Measurements from ENCODE around the gene LINGO3. TPM values are rescaled to one million over a fixed set of nuclear protein-coding genes. Genes with fewer than 3 reads are reported as not detected.

LINGO3 gene
- total and polyA plus RNA-seq, 2 of the 8 experiments (the other 6 are each of a cell fraction or from before 2014, with no cell fraction given): 0.59 TPM; not detected in 1

- no peak overlapping the region for H4K8ac ChIP-seq (ENCODE audit: extremely low read depth, insufficient read depth, low read length)
- no peaks in the 10 kb centered on the region for H3K9me3 ChIP-seq (ENCODE audit: insufficient read depth in 2 of 2, low read depth in 1 of 2, low read length in 1 of 2)
- H3K27me3 ChIP-seq (replicated peaks in 1 of 4; ENCODE audit: control insufficient read depth in 3 of 4, extremely low read depth in 1 of 4, insufficient read depth in 3 of 4, low read length in 3 of 4): peaks cover 28 to 36% (median 33%) of the 10 kb centered on the region in 4 experiments
- H2AFZ ChIP-seq (ENCODE audit: low read length): no peak overlapping the region
- H2BK20ac ChIP-seq (ENCODE audit: low read length): no peak overlapping the region
- no peak overlapping the region for H3K14ac ChIP-seq (ENCODE audit: insufficient read length)
- DNase-seq (ENCODE audit: low read depth in 1 of 2, low spot score in 2 of 2) (no peak), FAIRE-seq (no peak)
- no peak overlapping the region for H3K23ac ChIP-seq (ENCODE audit: insufficient read length)
- H3K9ac ChIP-seq (replicated peaks in 1 of 4; ENCODE audit: extremely low read depth in 1 of 4, low read depth in 3 of 4, low read length in 3 of 4): no peak overlapping the region
- H3K4me3 ChIP-seq (ENCODE audit: extremely low read depth in 1 of 4, insufficient read depth in 2 of 4, low read depth in 3 of 4, low read length in 4 of 4): no peak overlapping the region
- peaks cover 0 to 6% (median 0%) of the 10 kb centered on the region in 4 experiments; a peak in 1 of 8 replicates for H3K36me3 ChIP-seq (ENCODE audit: control insufficient read depth in 2 of 4, insufficient read depth in 4 of 4, low read length in 3 of 4)
- H3K23me2 ChIP-seq (ENCODE audit: low read depth, low read length): peaks cover 10% of the 10 kb centered on the region; the same call in 1 of the 2 replicates
- H2BK120ac ChIP-seq (replicated peaks; ENCODE audit: low read depth, low read length): no peak overlapping the region
- H4K5ac ChIP-seq (ENCODE audit: insufficient read length, low read depth, low read length): no peak overlapping the region
- H3K18ac ChIP-seq (ENCODE audit: extremely low read depth, low read length): no peak overlapping the region
- 79% methylated on average over 23 of the region's 26 CpGs; no CpG with 5 or more reads in 1 of the 2 experiments for WGBS, 2 experiments (ENCODE audit: extremely low coverage in 1 of 2, insufficient coverage in 1 of 2, insufficient read length in 1 of 2, insufficient replicate concordance in 2 of 2, low coverage in 1 of 2, low lambda C conversion rate in 2 of 2, missing lambda C conversion rate in 1 of 2)
- no peaks in the 10 kb centered on the region for H3K79me2 ChIP-seq (ENCODE audit: control insufficient read depth in 1 of 2, insufficient read depth in 2 of 2, low read length in 2 of 2)
- H2BK5ac ChIP-seq (ENCODE audit: low read depth, low read length): no peak overlapping the region
- H3K4me1 ChIP-seq (replicated peaks in 1 of 4; ENCODE audit: control insufficient read depth in 3 of 4, insufficient read depth in 4 of 4, low read length in 3 of 4): peaks cover 0 to 18% (median 10%) of the 10 kb centered on the region in 4 experiments; a peak in 5 of 7 replicates
- no peak overlapping the region for H4K91ac ChIP-seq (replicated peaks; ENCODE audit: insufficient read length, low read length)
- ChIA-PET POLR2A (ENCODE audit: partially characterized antibody) (interaction anchor here (1.1 to 3.9 kb wide), 12 partner anchors 8 to 181 kb away, joined by 3 to 16 read pairs (median 4); partner anchors contain the start of genes GADD45B, LINGO3 and PEAK3), CTCF (ENCODE audit: partially characterized antibody) (interaction anchor here (1.3 to 3.3 kb wide), 4 partner anchors 19 to 342 kb away, joined by 3 to 23 read pairs (median 12); no protein-coding TSS in a partner anchor)
- H3K4me2 ChIP-seq (ENCODE audit: insufficient read depth in 1 of 2, low read depth in 2 of 2, low read length in 2 of 2): no peak overlapping the region
- H3K56ac ChIP-seq (replicated peaks; ENCODE audit: insufficient read length, low read depth, low read length): no peak overlapping the region
- H3K79me1 ChIP-seq (ENCODE audit: low read depth, low read length): no peaks in the 10 kb centered on the region
- H4K20me1 ChIP-seq (replicated peaks in 1 of 2; ENCODE audit: control insufficient read depth in 1 of 2, insufficient read depth in 2 of 2, low read length in 2 of 2): peaks cover 0 to 3% of the 10 kb centered on the region in 2 experiments
- no peak overlapping the region for H2BK12ac ChIP-seq (ENCODE audit: low read depth, low read length)
- no peak overlapping the region for H3K4ac ChIP-seq (replicated peaks; ENCODE audit: insufficient read length, low read depth, low read length)
- no peak overlapping the region for H3K27ac ChIP-seq (ENCODE audit: low read depth, low read length)
- no peak overlapping the region for H2BK15ac ChIP-seq (ENCODE audit: low read length)
- H2AK5ac ChIP-seq (ENCODE audit: low read depth, low read length): no peak overlapping the region
- TF ChIP-seq TCF12 (IDR thresholded peaks at IDR 0.05; ENCODE audit: low read depth, low read length) (no peak), SAP30 (IDR thresholded peaks at IDR 0.05; ENCODE audit: insufficient read depth, insufficient replicate concordance, low read length) (no peak), EP300 (IDR thresholded peaks at IDR 0.05; ENCODE audit: borderline replicate concordance in 1 of 2, low read depth in 2 of 2, low read length in 2 of 2) (no peak), BCL11A (IDR thresholded peaks at IDR 0.05; ENCODE audit: low read depth in 2 of 2, low read length in 2 of 2) (no peak), CTBP2 (IDR thresholded peaks at IDR 0.05; ENCODE audit: borderline replicate concordance, insufficient read depth, insufficient read length, low read length) (no peak), EGR1 (IDR thresholded peaks at IDR 0.05; ENCODE audit: borderline replicate concordance, low read depth, low read length) (no peak), SP4 (IDR thresholded peaks at IDR 0.05; ENCODE audit: low read length) (no peak), ZNF274 (IDR thresholded peaks at IDR 0.05; ENCODE audit: borderline replicate concordance, extremely low read depth, low read length) (no peak), TAF7 (optimal IDR thresholded peaks at IDR 0.05; ENCODE audit: borderline replicate concordance, low read depth, low read length) (no peak), KDM4A (IDR thresholded peaks at IDR 0.05; ENCODE audit: low read depth, low read length, severe bottlenecking) (no peak), POLR2AphosphoS5 (IDR thresholded peaks at IDR 0.05; ENCODE audit: low read depth, low read length) (no peak), CEBPB (IDR thresholded peaks at IDR 0.05; ENCODE audit: low read depth, low read length) (no peak), KDM5A (IDR thresholded peaks at IDR 0.05; ENCODE audit: low read length) (no peak)
Observed at GRCh38 chr19:2294687-2295335, 13.1 kb downstream of the LINGO3 start.
